Measurements from ENCODE around the gene GALNTL6. TPM values are rescaled to one million over a fixed set of nuclear protein-coding genes. Genes with fewer than 3 reads are reported as not detected.

The GALNTL6 gene
- total RNA-seq, 1 experiment from 2014 or later, result not detected

DNA sequence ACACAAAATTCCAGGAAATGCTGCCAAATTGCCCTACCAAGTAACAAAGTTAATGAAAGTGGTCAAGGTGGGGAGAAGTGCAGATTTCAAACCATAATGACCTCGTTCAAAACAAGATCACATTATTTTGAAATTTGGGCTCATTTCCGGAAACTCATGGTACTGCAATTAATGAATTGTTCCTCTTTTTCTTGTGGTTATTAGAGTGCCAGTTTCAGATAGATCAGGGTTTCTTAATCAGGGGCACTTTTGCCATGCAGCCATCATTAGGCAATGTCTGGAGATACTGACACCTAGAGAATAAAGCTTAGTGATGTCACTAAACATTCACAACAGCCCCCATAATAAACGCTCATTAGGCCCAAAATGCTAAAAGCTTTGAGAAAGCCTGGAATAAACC lies 973.9 kb downstream of the GALNTL6 start:
- Histone ChIP-seq H3K18ac (ENCODE audit: insufficient read length, low read depth, low read length) (no peak overlapping the region), H3K9ac (ENCODE audit: extremely low read depth, insufficient read length, low read length) (no peak overlapping the region), H3K4me1 (ENCODE audit: insufficient read depth, low read length) (no peaks in the 10 kb centered on the region), H3K79me2 (ENCODE audit: insufficient read depth, low read length) (no peaks in the 10 kb centered on the region), H3K23ac (ENCODE audit: insufficient read length, low read depth, low read length) (no peak overlapping the region), H4K91ac (ENCODE audit: insufficient read length, low read depth, low read length) (no peak overlapping the region), H4K8ac (replicated peaks; ENCODE audit: insufficient read length, low read depth, low read length) (no peak overlapping the region), H3K79me1 (ENCODE audit: insufficient read depth, low read depth, low read length, poor library complexity, severe bottlenecking) (no peaks in the 10 kb centered on the region), H2AK5ac (ENCODE audit: insufficient read length, low read length) (no peak overlapping the region), H3K27ac (ENCODE audit: insufficient read length, low read depth, low read length) (no peak overlapping the region), H3K4ac (ENCODE audit: low read depth, low read length) (no peak overlapping the region), H2BK15ac (ENCODE audit: low read depth, low read length) (no peak overlapping the region), H2AFZ (ENCODE audit: low read length) (no peak overlapping the region), H2BK12ac (ENCODE audit: insufficient read length, low read depth, low read length) (no peak overlapping the region), H3K14ac (ENCODE audit: insufficient read depth, low read length) (no peak overlapping the region), H3K56ac (ENCODE audit: insufficient read length, low read depth, low read length) (no peak overlapping the region), H2BK5ac (ENCODE audit: insufficient read length, low read length) (no peak overlapping the region), H3K23me2 (ENCODE audit: insufficient read length, low read depth, low read length, poor library complexity, severe bottlenecking) (no peaks in the 10 kb centered on the region), H4K5ac (ENCODE audit: insufficient read length, low read depth, low read length) (no peak overlapping the region), H2BK120ac (ENCODE audit: low read depth, low read length, poor library complexity, severe bottlenecking) (no peak overlapping the region), H3K9me3 (ENCODE audit: control insufficient read depth, low read depth, low read length) (no peaks in the 10 kb centered on the region), H3K4me2 (ENCODE audit: insufficient read depth, insufficient read length, low read length) (no peak overlapping the region), H2BK20ac (ENCODE audit: low read depth, low read length, poor library complexity, severe bottlenecking) (no peak overlapping the region), H3K27me3 (ENCODE audit: insufficient read depth, low read length) (no peaks in the 10 kb centered on the region), H3T11ph (ENCODE audit: low read length) (no peak overlapping the region), H4K20me1 (ENCODE audit: control insufficient read depth, insufficient read depth, insufficient read length) (no peaks in the 10 kb centered on the region)
- Mint-ChIP-seq H3K4me3 (no peak overlapping the region), H3K9me3 (no peaks in the 10 kb centered on the region), H3K36me3 (ENCODE audit: insufficient read depth in 1 of 3, low read depth in 3 of 3) (no peaks in the 10 kb centered on the region; a peak in 1 of 7 replicates), H3K4me1 (no peaks in the 10 kb centered on the region), H3K27ac (no peak overlapping the region), H3K27me3 (ENCODE audit: low read depth) (no peaks in the 10 kb centered on the region)
- no peak for TF ChIP-seq CTCF (conservative IDR thresholded peaks at IDR 0.05)
- no CpG with 5 or more reads among the region's 3 CpGs for WGBS (ENCODE audit: extremely low coverage, insufficient read length, low lambda C conversion rate)
- no peak for DNase-seq
